A549 treated with DMSO at 1 μM for 4 hours (cell line): ENCODE data around the gene FANCL. TPM values are rescaled to one million over a fixed set of nuclear protein-coding genes. Genes with fewer than 3 reads are reported as not detected.

Experiments used
- total RNA-seq: library from RNA; stranded (reverse); fragments of 200-300 nt; extraction: Qiagen RNA extraction; gene quantifications from 5 replicates; pipeline ENCODE4 v1.2.3, GENCODE V29; 2022; ENCODE audit warnings: low read depth

The FANCL gene
- total RNA-seq = 23.5 to 31.6 TPM (median 27.5 TPM) in 5 replicates

DNA sequence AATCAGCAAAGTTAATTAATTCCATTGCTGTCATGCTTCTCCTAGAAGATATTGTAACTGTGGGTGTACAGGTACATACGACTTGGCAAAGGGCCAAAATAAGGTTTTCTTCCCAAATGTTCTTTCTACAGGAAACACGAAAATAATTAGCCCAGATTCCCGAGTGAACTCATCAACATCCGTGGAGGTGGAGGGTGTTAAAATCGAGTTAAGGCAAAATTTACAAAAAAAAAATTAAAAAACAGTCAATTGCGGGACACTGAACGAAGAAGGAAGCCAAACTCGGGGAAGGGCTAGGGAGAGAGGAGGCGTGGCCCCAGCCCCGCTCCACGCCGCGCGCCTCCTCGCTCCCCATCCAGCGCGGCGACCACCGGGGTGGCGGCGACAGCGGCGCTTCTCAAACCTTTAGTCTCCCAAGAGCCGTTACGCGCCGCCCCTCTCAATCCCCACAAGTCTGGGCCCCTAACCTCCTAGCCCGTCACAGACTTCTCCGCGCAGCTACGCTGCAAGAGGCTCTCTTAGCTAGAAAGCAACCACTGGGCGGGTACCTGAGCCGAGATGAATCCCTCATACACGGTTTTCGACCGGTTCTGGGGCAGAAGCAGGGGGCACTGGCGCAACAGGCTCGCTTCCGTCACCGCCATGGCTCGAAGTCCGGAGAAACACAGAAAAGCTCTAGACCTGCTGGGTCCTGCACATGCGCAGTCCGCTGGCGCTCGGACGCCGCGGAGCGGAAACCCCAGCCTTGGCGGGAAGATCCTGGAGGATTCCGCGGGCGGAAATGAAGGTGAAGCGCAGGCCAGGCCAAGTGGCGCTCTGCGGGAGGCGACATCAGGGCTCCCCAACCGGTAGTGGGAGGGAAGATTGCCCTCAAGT is at the start of gene FANCL:
FANCL (minus strand) TSS at position 656 of the 876 bp plus-strand sequence; CDS start at position 644, 12 bp downstream.

Other genes starting within 250 kb of the FANCL start
- gene VRK2, start 194.5 kb downstream of the FANCL start, total RNA-seq = 29.8 to 36.4 TPM (median 33.2 TPM) in 5 replicates